ENCODE data around the gene HTR3D. TPM values are rescaled to one million over a fixed set of nuclear protein-coding genes. Genes with fewer than 3 reads are reported as not detected.
"Not testable (repeated sequence)": the region's sequence is repeated elsewhere in the genome, so short reads cannot be mapped to it uniquely, and the experiment has no call there.

HTR3D gene
- total RNA-seq, 1 experiment from 2014 or later: not detected

GRCh38 chr3:184067573-184068055 lies 36.1 kb downstream of the HTR3D start:
- Mint-ChIP-seq H3K4me3 (no peak overlapping the region), H3K4me1 (no peaks in the 10 kb centered on the region), H3K36me3 (peaks cover 8% of the 10 kb centered on the region), H3K9me3 (peaks cover 10% of the 10 kb centered on the region), H3K27ac (no peak overlapping the region), H3K27me3 (ENCODE audit: low read depth) (no peaks in the 10 kb centered on the region; the same call in 1 of the 2 replicates)
- POLR2A ChIA-PET: no interaction called here
- CTCF ChIA-PET: interaction anchor here (0.8 kb wide), 1 partner anchor 8 kb away, joined by 3 read pairs; no protein-coding TSS in a partner anchor
- ATAC-seq: no peak
- no peak for DNase-seq (ENCODE audit: low spot score)
- TF ChIP-seq SOX15 (CRISPR knock-in tag; IDR thresholded peaks at IDR 0.05): no peak
- TF ChIP-seq AFF4 (CRISPR knock-in tag; IDR thresholded peaks at IDR 0.05; ENCODE audit: borderline replicate concordance): no peak
- TF ChIP-seq GRHL2 (CRISPR knock-in tag; IDR thresholded peaks at IDR 0.05; ENCODE audit: insufficient replicate concordance, severe bottlenecking): no peak
- TF ChIP-seq, protein P1, sequence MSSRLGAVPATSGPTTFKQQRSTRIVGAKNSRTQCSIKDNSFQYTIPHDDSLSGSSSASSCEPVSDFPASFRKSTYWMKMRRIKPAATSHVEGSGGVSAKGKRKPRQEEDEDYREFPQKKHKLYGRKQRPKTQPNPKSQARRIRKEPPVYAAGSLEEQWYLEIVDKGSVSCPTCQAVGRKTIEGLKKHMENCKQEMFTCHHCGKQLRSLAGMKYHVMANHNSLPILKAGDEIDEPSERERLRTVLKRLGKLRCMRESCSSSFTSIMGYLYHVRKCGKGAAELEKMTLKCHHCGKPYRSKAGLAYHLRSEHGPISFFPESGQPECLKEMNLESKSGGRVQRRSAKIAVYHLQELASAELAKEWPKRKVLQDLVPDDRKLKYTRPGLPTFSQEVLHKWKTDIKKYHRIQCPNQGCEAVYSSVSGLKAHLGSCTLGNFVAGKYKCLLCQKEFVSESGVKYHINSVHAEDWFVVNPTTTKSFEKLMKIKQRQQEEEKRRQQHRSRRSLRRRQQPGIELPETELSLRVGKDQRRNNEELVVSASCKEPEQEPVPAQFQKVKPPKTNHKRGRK (CRISPR knock-in tag; IDR thresholded peaks at IDR 0.05; ENCODE audit: borderline replicate concordance): no peak
- TF ChIP-seq MXD4 (CRISPR knock-in tag; IDR thresholded peaks at IDR 0.05; ENCODE audit: borderline replicate concordance): no peak
- no peak for TF ChIP-seq ESRRA (CRISPR knock-in tag; IDR thresholded peaks at IDR 0.05; ENCODE audit: borderline replicate concordance)
- TF ChIP-seq ETV6 (CRISPR knock-in tag; IDR thresholded peaks at IDR 0.05): no peak
- no peak for TF ChIP-seq ZNF232 (CRISPR knock-in tag; IDR thresholded peaks at IDR 0.05)
- TF ChIP-seq ZNF423 (CRISPR knock-in tag; IDR thresholded peaks at IDR 0.05): no peak
- TF ChIP-seq IRF2 (CRISPR knock-in tag; IDR thresholded peaks at IDR 0.05; ENCODE audit: borderline replicate concordance, low read depth): no peak
- TF ChIP-seq HMGXB4 (CRISPR knock-in tag; IDR thresholded peaks at IDR 0.05): no peak
- TF ChIP-seq PRRX2 (CRISPR knock-in tag; IDR thresholded peaks at IDR 0.05): no peak
- TF ChIP-seq TEAD1 (CRISPR knock-in tag; IDR thresholded peaks at IDR 0.05): no peak
- TF ChIP-seq CBFB (CRISPR knock-in tag; IDR thresholded peaks at IDR 0.05; ENCODE audit: low read depth): no peak
- TF ChIP-seq CREB1 (CRISPR knock-in tag; IDR thresholded peaks at IDR 0.05): no peak
- no peak for TF ChIP-seq OVOL2 (CRISPR knock-in tag; IDR thresholded peaks at IDR 0.05; ENCODE audit: borderline replicate concordance)

DNA sequence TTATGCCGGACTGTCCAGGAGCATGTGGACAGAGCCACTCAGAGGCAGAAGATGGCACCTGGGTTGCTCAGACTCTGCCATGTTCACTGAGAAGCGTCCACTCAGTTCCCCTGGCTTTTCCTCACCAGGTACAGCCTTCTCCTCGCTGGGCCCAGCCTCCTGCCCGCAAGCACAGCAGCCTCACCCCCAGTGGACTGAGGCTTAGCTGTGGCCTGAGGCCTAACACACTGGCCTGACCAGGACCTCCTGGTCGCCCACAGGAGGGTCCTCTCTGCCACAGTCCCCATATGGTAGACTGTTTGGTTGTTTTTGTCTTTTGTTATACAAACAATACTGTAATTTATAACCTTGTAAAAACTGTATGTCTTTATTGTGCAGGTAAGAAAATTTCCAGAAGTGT lies 36.8 kb downstream of the HTR3D start:
- DNase-seq (ENCODE audit: low spot score) (no peak), ATAC-seq (no peak)
- Mint-ChIP-seq H3K36me3 (peaks cover 8% of the 10 kb centered on the region), H3K4me3 (no peak overlapping the region), H3K27ac (no peak overlapping the region), H3K27me3 (ENCODE audit: low read depth) (no peaks in the 10 kb centered on the region; the same call in 1 of the 2 replicates), H3K9me3 (peaks cover 10% of the 10 kb centered on the region), H3K4me1 (no peaks in the 10 kb centered on the region)
- ChIA-PET POLR2A (no interaction called here), CTCF (no interaction called here)
- TF ChIP-seq GRHL2 (CRISPR knock-in tag; IDR thresholded peaks at IDR 0.05; ENCODE audit: insufficient replicate concordance, severe bottlenecking): no peak

DNA sequence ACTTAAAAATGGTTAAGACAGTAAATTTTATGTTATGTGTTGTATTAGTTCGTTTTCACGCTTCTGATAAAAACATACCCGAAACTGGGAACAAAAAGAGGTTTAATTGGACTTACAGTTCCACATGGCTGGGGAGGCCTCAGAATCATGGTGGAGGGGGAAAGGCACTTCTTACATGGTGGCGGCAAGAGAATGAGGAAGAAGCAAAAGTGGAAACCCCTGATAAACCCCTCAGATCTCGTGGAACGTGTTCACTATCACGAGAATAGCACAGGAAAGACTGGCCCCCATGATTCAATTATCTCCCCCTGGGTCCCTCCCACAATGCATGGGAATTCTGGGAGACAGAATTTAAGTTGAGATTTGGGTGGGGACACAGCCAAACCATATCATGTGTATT lies 39.6 kb downstream of the HTR3D start:
- H3K36me3 Mint-ChIP-seq; H3K27me3 Mint-ChIP-seq (ENCODE audit: low read depth); H3K27ac Mint-ChIP-seq; H3K4me1 Mint-ChIP-seq; CTCF ChIA-PET; DNase-seq (ENCODE audit: low spot score); POLR2A ChIA-PET; H3K9me3 Mint-ChIP-seq; H3K4me3 Mint-ChIP-seq; ATAC-seq: not testable (repeated sequence)

All from WTC11 (cell line).